ENCODE data around the gene GAN.

The GAN gene

GRCh38 chr16:81394416-81394815 lies 79.7 kb downstream of the GAN start:
- TF ChIP-seq EGR1 (IDR thresholded peaks at IDR 0.05) (no peak), NFIC (IDR thresholded peaks at IDR 0.05) (no peak), CREB1 (IDR thresholded peaks at IDR 0.05; ENCODE audit: low read depth) (no peak), YY1 (IDR thresholded peaks at IDR 0.05; ENCODE audit: low read depth) (no peak), EP300 (IDR thresholded peaks at IDR 0.05; ENCODE audit: borderline replicate concordance) (no peak), TAF1 (IDR thresholded peaks at IDR 0.05; ENCODE audit: low read depth) (no peak), MAX (IDR thresholded peaks at IDR 0.05) (no peak), RAD21 (IDR thresholded peaks at IDR 0.05; ENCODE audit: low read depth) (no peak), TEAD4 (IDR thresholded peaks at IDR 0.05) (no peak), CEBPB (IDR thresholded peaks at IDR 0.05) (no peak), TCF12 (IDR thresholded peaks at IDR 0.05; ENCODE audit: low read depth) (no peak)
- TF ChIP-seq, protein P1, sequence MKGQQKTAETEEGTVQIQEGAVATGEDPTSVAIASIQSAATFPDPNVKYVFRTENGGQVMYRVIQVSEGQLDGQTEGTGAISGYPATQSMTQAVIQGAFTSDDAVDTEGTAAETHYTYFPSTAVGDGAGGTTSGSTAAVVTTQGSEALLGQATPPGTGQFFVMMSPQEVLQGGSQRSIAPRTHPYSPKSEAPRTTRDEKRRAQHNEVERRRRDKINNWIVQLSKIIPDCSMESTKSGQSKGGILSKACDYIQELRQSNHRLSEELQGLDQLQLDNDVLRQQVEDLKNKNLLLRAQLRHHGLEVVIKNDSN (IDR thresholded peaks at IDR 0.05), result no peak

DNA sequence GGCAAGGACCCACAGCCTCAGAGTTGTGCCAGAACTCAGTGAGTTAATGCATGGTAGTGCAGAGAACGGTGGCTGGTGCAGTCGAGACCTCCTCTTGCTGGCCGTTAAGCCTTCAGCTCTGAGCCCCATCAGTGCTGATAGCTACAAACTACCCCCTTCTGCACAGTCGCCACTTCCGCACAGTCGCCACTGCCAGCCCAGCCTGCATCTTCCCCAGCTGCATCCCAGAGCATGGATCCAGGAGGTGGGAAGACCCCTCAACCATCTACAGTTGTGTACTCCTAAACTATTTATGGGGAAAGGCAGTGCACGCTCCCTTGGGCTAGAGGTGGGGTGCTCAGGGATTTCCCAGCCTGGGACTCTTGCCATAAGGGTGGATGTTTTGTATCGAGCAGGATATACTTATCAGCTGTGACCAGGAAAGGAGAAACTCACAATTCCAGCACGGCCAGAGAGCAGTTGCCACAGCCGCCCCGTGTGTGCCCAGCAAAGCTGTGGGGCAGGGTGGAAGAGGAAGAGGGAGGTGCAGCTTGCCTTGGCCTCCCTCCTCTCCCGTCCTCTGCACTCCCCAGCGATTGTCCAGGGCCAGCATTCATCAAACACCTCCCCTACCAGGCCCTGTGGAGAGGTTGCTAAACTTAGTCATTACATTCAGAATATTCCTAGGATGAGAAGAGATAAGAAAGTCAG lies 80.3 kb downstream of the GAN start:
- TF ChIP-seq ZBTB7A (IDR thresholded peaks at IDR 0.05; ENCODE audit: low read depth) (no peak), TEAD4 (IDR thresholded peaks at IDR 0.05) (no peak), EP300 (IDR thresholded peaks at IDR 0.05; ENCODE audit: borderline replicate concordance) (no peak), MAX (IDR thresholded peaks at IDR 0.05) (no peak), TCF12 (IDR thresholded peaks at IDR 0.05; ENCODE audit: low read depth) (no peak), RAD21 (IDR thresholded peaks at IDR 0.05; ENCODE audit: low read depth) (no peak), FOXM1 (IDR thresholded peaks at IDR 0.05; ENCODE audit: borderline replicate concordance, low read depth) (no peak), REST (IDR thresholded peaks at IDR 0.05; ENCODE audit: low read depth) (no peak)
- TF ChIP-seq, protein P1 (IDR thresholded peaks at IDR 0.05), result no peak

- no peak for TF ChIP-seq EGR1 (IDR thresholded peaks at IDR 0.05)
- TF ChIP-seq YY1 (IDR thresholded peaks at IDR 0.05; ENCODE audit: low read depth), result no peak
- TF ChIP-seq REST (IDR thresholded peaks at IDR 0.05; ENCODE audit: low read depth), result no peak
- TF ChIP-seq, protein P1 (IDR thresholded peaks at IDR 0.05), result no peak
- TF ChIP-seq ZBTB7A (IDR thresholded peaks at IDR 0.05; ENCODE audit: low read depth), result no peak
- TF ChIP-seq TEAD4 (IDR thresholded peaks at IDR 0.05), result no peak
These were observed 82.5 kb downstream of the GAN start for GRCh38 chr16:81397058-81397878.

- TF ChIP-seq TAF1 (IDR thresholded peaks at IDR 0.05; ENCODE audit: low read depth) (no peak), TEAD4 (IDR thresholded peaks at IDR 0.05) (no peak), RAD21 (IDR thresholded peaks at IDR 0.05; ENCODE audit: low read depth) (no peak), REST (IDR thresholded peaks at IDR 0.05; ENCODE audit: low read depth) (no peak), ZBTB7A (IDR thresholded peaks at IDR 0.05; ENCODE audit: low read depth) (no peak), FOXM1 (IDR thresholded peaks at IDR 0.05; ENCODE audit: borderline replicate concordance, low read depth) (no peak), NFIC (IDR thresholded peaks at IDR 0.05) (no peak), CREB1 (IDR thresholded peaks at IDR 0.05; ENCODE audit: low read depth) (no peak), CEBPB (IDR thresholded peaks at IDR 0.05) (no peak), YY1 (IDR thresholded peaks at IDR 0.05; ENCODE audit: low read depth) (no peak)
- TF ChIP-seq, protein P1 (IDR thresholded peaks at IDR 0.05), result no peak
These were observed 83.2 kb downstream of the GAN start for GRCh38 chr16:81397879-81398520.
